K562 (cell line): ENCODE data around the gene MEF2B. TPM values are rescaled to one million over a fixed set of nuclear protein-coding genes. Genes with fewer than 3 reads are reported as not detected.

Experiments
- ATF1 ChIP-seq, 2 experiments: fragments of 450-650 bp in 1 of 2; IDR thresholded peaks; 2 replicates each; pipeline ENCODE4 v1.6.1; 2016; ENCODE audit warnings: missing compliant biosample characterization in 1 of 2, missing genetic modification characterization in 1 of 2
- GABPB1 ChIP-seq: sonication (generic); formaldehyde crosslinking; IDR thresholded peaks from 2 replicates; pipeline ENCODE4 v1.8.0; 2022; ENCODE audit warnings: mild to moderate bottlenecking, missing genetic modification reagents
- HDAC1 ChIP-seq, 2 experiments: fragments of 450-650 bp; IDR thresholded peaks; 2 replicates each; pipeline ENCODE4 v1.6.1; 2016 to 2017; ENCODE audit warnings: inconsistent platforms in 1 of 2, mild to moderate bottlenecking in 1 of 2, moderate library complexity in 1 of 2
- ILK ChIP-seq: fragments of 450-650 bp; IDR thresholded peaks from 2 replicates; pipeline ENCODE4 v1.6.1; 2016; ENCODE audit warnings: missing genetic modification characterization, low read depth, mild to moderate bottlenecking, missing compliant biosample characterization, moderate library complexity, borderline replicate concordance
- KLF10 ChIP-seq: fragments of 250-450 bp; sonication (Bioruptor Pico); IDR thresholded peaks from 2 replicates; pipeline ENCODE4 v1.6.1; 2021; ENCODE audit warnings: matching md5 sums
- MTF1 ChIP-seq: fragments of 250-450 bp; sonication (Bioruptor Pico); IDR thresholded peaks from 2 replicates; pipeline ENCODE4 v1.9.0; 2021; ENCODE audit warnings: moderate library complexity, mild to moderate bottlenecking, inconsistent platforms, borderline replicate concordance
- NFATC3 ChIP-seq: fragments of 450-650 bp; IDR thresholded peaks from 2 replicates; pipeline ENCODE4 v1.6.1; 2017; ENCODE audit warnings: mild to moderate bottlenecking
- NRF1 ChIP-seq, 2 experiments: fragments of 450-650 bp; IDR thresholded peaks in 1 of 2; conservative IDR thresholded peaks in 1 of 2; 2 replicates each; pipeline ENCODE4 v1.6.1; 2014; ENCODE audit warnings: mild to moderate bottlenecking in 2 of 2
- RBM14 ChIP-seq: fragments of 200-400 bp; formaldehyde crosslinking; IDR thresholded peaks from 2 replicates; pipeline ENCODE4 v1.6.1; 2018; ENCODE audit warnings: low read depth, mild to moderate bottlenecking, low read length, moderate library complexity, borderline replicate concordance; ENCODE audit not compliant: insufficient read depth
- REST ChIP-seq, 2 experiments: fragments of 450-650 bp; formaldehyde crosslinking in 1 of 2; IDR thresholded peaks; 2 replicates each; pipeline versions ENCODE4 v1.4.0 to v1.6.1; 2014 to 2020; ENCODE audit warnings: mild to moderate bottlenecking in 2 of 2, borderline replicate concordance in 1 of 2, low read depth in 1 of 2
- YY1 ChIP-seq, 3 experiments: IDR thresholded peaks; 2 replicates each; pipeline ENCODE4 v1.6.1; 2011; ENCODE audit warnings: low read length in 2 of 3, mild to moderate bottlenecking in 2 of 3, moderate library complexity in 2 of 3, borderline replicate concordance in 1 of 3, control low read depth in 1 of 3, low read depth in 1 of 3; ENCODE audit not compliant: insufficient read depth in 3 of 3, insufficient replicate concordance in 2 of 3, control insufficient read depth in 1 of 3, insufficient read length in 1 of 3; ENCODE audit errors: extremely low read depth in 1 of 3
- ZNF121 ChIP-seq: sonication (generic); formaldehyde crosslinking; conservative IDR thresholded peaks from 2 replicates; pipeline ENCODE4 v1.8.0; 2022; ENCODE audit warnings: missing genetic modification reagents
- polyA plus RNA-seq, 8 experiments: library from polyadenylated mRNA; depleted of rRNA in 4 of 8; stranded (reverse) in 5 of 8; unstranded in 3 of 8; fragments of >200 nt; fragmentation: Nextera tagmentation in 2 of 8; fragmentation: Illumina TruSeq in 1 of 8; extraction: Ambion mirVana in 2 of 8; extraction: Trizol in 1 of 8; gene quantifications; 2 replicates each; pipeline versions ENCODE4 v1.2.1 to v1.2.3, GENCODE V29; 2011 to 2014; ENCODE audit warnings: inconsistent platforms in 1 of 8, missing spikeins in 1 of 8
- total RNA-seq, 7 experiments: library from RNA; depleted of rRNA in 6 of 7; stranded (reverse); fragments of >200 nt in 6 of 7; fragmentation: Illumina TruSeq in 2 of 7; extraction: Trizol in 2 of 7; gene quantifications; 2 replicates each; pipeline versions ENCODE4 v1.2.1 to v1.2.3, GENCODE V29; 2011 to 2021; ENCODE audit warnings: low replicate concordance in 1 of 7
- TF ChIP-seq, protein P1 (sequence below), 2 experiments: fragments of 150-350 bp in 1 of 2; IDR thresholded peaks; 2 replicates each; pipeline ENCODE4 v1.6.1; 2012 to 2016; ENCODE audit warnings: low read depth in 2 of 2, low read length in 2 of 2, mild to moderate bottlenecking in 1 of 2, moderate library complexity in 1 of 2

Gene MEF2B
- total and polyA plus RNA-seq, 9 of the 15 experiments (the other 6 are each of a cell fraction or from before 2014, with no cell fraction given) = 0.14 to 1.9 (median 0.71) TPM; not detected in 3

DNA sequence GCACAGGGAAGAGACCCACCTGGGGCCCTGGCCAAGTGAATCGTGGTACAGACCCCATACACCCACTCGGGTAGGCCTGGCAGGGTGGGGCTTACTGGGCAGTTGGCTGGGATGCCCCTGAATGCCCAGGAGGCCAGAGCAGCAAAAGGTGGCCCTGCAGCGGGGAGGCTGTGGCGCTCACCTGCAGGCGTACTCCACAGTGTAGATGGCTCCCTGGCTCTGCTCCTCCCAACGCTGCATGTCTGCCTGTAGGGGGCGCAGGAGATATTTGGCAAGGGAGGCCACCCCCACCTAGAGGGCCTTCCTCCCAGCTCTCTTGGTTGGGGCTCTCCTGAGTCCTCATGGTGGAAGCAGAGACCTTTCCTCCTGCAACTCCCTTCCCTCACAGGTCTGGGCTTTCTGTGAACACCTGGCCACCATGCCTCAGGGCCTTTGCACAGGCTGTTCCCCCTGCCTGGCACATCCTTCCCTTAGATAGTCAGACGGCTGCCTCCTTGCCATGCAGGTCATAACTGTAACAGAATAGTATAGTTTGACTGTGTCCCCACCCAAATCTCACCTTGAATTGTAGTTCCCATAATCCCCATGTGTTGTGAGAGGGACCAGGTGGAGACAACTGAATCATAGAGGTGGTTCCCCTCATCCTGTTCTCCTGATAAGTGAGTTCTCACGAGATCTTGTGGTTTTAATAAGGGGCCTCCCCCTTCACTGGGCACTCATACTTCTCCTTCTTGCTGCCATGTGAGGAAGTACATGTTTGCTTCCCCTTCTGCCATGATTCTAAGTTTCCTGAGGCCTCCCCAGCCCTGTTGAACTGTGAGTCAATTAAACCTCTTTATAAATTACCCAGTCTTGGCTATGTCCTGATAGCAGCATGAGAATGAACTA, 16.0 kb upstream of the MEF2B start (continued):
- TF ChIP-seq, protein P1, sequence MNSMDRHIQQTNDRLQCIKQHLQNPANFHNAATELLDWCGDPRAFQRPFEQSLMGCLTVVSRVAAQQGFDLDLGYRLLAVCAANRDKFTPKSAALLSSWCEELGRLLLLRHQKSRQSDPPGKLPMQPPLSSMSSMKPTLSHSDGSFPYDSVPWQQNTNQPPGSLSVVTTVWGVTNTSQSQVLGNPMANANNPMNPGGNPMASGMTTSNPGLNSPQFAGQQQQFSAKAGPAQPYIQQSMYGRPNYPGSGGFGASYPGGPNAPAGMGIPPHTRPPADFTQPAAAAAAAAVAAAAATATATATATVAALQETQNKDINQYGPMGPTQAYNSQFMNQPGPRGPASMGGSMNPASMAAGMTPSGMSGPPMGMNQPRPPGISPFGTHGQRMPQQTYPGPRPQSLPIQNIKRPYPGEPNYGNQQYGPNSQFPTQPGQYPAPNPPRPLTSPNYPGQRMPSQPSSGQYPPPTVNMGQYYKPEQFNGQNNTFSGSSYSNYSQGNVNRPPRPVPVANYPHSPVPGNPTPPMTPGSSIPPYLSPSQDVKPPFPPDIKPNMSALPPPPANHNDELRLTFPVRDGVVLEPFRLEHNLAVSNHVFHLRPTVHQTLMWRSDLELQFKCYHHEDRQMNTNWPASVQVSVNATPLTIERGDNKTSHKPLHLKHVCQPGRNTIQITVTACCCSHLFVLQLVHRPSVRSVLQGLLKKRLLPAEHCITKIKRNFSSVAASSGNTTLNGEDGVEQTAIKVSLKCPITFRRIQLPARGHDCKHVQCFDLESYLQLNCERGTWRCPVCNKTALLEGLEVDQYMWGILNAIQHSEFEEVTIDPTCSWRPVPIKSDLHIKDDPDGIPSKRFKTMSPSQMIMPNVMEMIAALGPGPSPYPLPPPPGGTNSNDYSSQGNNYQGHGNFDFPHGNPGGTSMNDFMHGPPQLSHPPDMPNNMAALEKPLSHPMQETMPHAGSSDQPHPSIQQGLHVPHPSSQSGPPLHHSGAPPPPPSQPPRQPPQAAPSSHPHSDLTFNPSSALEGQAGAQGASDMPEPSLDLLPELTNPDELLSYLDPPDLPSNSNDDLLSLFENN (IDR thresholded peaks at IDR 0.05; ENCODE audit: low read depth in 2 of 2, low read length in 2 of 2) = no peak
- TF ChIP-seq MTF1 (CRISPR knock-in tag) = no peak
- TF ChIP-seq YY1 (IDR thresholded peaks at IDR 0.05; ENCODE audit: borderline replicate concordance in 1 of 3, control insufficient read depth in 1 of 3, extremely low read depth in 1 of 3, insufficient read depth in 3 of 3, insufficient read length in 1 of 3, insufficient replicate concordance in 2 of 3, low read depth in 1 of 3, low read length in 2 of 3) = peak in 1 of 3 experiments; percentile 40
- no peak for TF ChIP-seq HDAC1 (IDR thresholded peaks at IDR 0.05)
- peak; percentile 49; the same call in 1 of the 2 replicates for TF ChIP-seq REST (IDR thresholded peaks at IDR 0.05; ENCODE audit: borderline replicate concordance)
- TF ChIP-seq REST (CRISPR knock-in tag; IDR thresholded peaks at IDR 0.05; ENCODE audit: low read depth) = no peak
- TF ChIP-seq NFATC3 = no peak
- no peak for TF ChIP-seq KLF10 (CRISPR knock-in tag)
- TF ChIP-seq GABPB1 = no peak; the same call in 1 of the 2 replicates
- TF ChIP-seq ILK = no peak
- TF ChIP-seq NRF1 (conservative IDR thresholded peaks at IDR 0.05 in 1 of 2, IDR thresholded peaks at IDR 0.05 in 1 of 2) = no peak
- TF ChIP-seq ATF1 (CRISPR knock-in tag; IDR thresholded peaks at IDR 0.05) = no peak
- TF ChIP-seq ATF1 (tag; IDR thresholded peaks at IDR 0.05) = peak; percentile 28; the same call in 1 of the 2 replicates
- no peak for TF ChIP-seq RBM14
- TF ChIP-seq ZNF121 (CRISPR knock-in tag) = no peak
